Measurements from ENCODE around the gene CLSTN2.
"Not testable (repeated sequence)": the region's sequence is repeated elsewhere in the genome, so short reads cannot be mapped to it uniquely, and the experiment has no call there.

CLSTN2 gene

DNA sequence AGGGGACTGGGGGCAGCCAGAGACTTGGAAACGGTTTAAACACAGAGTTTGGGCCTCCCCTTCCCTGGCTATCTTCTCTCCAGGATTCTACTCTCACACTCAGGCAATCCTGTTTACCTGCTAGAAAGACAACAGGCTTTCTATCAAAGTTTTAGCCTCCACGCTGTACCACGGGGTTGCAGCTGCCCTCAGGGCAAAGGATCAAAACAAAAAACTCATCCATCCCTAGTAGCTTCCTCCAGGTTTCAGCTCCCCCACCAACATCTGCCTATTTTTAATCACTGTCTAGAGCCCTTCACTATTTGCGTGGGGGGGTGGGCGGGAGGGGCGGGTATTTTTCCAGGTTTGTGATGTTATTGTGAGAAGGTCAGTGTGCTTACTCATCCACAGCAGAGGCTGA, 456.1 kb downstream of the CLSTN2 start:
- DNase-seq = no peak

DNA sequence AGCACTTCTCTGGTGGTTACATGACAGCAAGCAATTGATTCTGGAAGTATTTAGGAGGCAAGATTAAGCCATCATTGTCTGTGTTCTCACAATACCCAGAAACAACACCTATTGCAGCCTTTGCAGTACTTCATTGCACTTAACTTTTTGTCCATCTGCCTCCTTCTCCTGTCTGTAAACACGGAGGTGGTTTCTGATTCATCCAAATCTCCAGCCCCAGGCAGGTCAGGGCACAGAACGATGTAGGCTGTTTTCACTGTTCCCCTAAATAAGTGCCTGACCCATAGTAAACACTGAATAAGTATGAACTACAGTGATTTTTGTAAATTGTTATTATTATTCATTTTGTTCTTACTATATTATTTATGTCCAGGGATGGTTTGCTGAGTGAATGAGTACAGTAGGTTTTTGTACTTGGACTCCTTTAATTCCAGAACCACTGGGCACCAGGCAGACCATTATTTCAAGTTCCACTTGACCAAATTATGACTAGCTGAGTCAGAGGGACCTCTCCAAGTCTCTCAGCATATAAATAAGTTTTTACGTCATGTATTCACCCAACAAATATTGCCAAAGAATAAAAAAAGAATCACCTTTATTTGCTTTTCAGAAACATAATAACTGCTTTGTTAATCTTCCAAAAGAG, 459.6 kb downstream of the CLSTN2 start:
- no peak for DNase-seq

DNA sequence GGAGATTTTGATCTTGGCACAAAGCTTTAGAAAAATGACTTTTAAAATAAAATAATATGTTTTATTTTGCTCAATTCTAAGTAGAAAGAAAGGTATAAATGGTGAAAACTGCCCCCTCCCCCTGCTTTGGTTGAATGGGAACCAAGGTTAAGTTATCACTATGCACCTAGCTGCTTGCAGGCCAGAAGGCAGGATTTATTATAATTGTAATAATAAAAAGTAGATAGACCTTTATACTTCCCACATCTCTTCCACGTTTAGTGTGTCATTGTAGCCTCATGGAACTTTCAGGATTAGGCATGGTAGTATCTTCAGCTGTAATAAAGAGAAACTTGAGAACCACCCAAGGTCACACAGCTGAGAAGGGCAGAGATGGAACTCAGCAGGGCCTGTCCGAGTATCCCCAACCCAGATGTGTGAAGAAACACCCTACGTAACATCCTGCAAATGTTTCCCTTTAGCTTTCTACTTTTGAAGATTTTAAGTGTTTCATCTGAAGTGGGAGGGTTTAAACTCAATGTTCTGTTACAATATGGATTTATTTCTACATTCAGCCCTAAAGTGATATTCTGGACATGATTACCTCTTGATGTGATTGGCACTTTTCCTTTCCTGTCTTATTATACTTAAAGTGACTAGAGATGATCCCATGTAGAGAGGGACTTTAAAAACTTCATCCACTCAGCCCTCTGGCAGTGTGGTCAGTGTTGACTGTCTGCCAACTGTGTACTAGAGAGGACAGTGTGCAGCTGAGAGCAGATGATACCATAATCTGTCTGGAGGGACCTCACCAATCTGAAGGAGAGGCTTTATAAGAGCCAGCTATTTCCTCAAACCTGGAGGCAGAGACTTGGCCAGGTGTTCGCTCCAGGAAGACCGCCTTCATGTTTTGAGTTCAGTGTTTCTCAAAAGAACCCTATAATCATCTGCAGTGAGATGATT, 460.4 kb downstream of the CLSTN2 start:
- no peak for DNase-seq

DNA sequence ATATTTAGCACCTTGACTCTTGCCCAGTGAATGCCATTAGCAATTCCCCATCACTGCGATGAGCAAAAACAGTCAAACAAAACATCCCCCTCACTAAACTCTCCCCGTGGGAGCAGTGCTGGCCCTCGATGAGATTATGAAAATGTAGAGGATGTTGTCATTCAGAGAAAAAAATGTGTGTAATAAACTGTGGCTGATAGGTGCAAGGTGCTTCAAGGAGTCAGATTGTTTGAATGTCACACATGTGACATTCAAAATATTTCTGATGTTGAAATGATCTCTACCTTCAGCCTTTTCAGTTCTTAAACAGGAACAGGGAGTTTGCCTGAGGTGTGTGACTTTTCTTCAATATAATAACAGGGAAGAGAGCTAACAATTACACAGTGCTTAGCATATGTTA, 461.1 kb downstream of the CLSTN2 start:
- DNase-seq = no peak

DNA sequence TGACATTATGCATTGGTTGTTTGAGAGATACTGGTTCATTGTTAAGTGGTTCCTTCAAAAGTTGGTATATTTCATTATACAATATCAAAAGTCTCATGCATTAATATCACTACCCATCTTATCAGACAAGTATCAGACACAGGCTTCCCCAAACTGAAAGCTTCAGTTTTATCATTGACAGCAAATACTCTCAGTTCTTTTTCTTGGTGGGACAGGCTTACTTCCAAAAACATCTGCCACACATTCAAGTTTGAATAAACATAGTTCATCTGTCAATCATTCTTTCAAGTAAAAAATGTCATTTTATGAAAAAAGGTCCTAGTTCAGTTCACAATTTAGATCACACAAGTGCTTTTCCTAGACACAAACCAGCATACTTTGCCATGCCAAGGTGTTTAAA, 462.9 kb downstream of the CLSTN2 start:
- DNase-seq = no peak

DNA sequence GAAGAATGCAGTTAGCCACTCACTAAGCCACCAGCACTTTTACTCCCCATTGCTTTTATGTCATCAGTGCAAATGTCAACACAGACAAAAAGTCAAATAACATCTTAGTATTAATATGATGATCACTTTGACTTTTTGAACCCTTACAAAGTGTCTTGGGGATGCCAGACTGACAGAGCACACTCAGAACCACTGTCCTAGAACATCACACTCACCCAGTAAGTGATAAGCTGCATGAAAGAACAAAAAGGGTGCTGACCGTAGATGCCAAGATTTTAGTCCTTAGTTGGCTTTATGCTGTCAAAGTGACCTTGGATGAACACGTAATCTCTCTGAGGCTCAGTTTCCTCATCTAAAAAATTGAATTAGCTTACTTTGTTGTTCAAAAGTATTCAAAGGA, 463.4 kb downstream of the CLSTN2 start:
- DNase-seq = no peak

DNA sequence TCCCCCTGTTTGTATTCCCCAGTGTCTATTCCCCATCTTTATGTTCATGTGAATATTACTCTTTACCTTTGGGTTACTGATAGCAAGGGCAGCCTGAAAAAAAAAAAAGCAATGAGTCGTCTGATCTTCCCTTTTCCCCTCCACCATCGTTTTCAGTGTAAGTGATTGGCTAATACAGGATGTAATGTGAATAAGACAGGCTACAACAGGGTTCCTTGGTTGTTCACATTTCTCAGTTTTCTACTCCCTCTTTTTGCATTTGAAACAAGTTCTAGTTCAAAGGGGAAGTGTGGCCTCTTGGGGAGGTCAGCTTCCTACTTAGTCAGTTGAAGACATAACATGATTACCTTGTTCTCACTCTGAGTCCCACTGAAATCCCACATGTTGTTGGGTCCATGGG, 464.9 kb downstream of the CLSTN2 start:
- DNase-seq = no peak

DNA sequence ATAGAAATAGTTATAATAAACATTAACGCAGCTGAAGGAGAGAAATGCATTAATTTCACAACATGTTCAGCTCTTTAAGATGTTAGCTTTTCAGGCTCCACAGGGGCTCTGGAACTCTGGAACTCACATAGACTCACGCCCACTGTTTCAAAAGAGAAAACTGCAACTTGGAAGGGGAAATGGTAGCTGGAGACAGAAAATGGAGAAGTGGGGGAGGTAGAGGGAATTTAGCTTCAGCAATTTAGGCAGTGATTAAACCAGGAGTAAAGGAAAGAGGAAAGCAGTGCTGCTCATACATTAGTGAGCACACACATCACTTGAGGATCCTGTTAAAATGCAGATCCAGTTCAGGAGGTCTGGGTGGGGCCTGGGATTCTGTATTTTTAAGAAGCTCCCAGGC, 468.1 kb downstream of the CLSTN2 start:
- no peak for DNase-seq

DNA sequence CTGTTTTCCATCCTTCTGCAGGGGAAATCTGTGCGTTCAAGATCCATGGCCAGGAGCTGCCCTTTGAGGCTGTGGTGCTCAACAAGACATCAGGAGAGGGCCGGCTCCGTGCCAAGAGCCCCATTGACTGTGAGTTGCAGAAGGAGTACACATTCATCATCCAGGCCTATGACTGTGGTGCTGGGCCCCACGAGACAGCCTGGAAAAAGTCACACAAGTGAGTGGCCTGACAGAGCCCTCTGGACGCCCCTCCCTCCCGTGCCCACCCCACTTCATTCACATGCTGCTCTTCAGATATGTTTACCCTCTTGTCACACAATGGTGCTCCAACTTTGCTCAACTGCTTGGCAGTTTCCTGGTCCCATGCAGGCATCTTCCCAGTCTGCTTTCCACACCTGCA, 468.6 kb downstream of the CLSTN2 start:
- no peak for DNase-seq

DNA sequence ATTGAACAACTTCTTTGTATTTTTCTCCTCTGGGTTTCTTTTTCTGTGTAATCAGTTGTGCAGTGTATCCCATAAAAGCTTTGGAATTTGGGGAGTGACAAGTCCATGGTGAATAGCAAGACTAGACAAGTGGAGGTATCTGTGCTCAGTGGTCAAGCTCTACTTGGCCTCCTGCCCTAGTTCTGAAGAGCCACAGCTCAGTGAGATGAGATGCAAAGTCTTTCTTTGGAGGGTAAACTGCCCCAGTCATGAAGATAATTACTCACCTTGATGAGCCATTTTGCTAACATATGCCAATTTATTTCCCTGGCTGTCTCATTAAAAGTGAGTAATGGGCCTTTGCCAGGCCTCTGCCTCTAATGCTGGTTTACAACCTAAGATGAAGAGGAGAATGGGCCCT, 471.7 kb downstream of the CLSTN2 start:
- no peak for DNase-seq

DNA sequence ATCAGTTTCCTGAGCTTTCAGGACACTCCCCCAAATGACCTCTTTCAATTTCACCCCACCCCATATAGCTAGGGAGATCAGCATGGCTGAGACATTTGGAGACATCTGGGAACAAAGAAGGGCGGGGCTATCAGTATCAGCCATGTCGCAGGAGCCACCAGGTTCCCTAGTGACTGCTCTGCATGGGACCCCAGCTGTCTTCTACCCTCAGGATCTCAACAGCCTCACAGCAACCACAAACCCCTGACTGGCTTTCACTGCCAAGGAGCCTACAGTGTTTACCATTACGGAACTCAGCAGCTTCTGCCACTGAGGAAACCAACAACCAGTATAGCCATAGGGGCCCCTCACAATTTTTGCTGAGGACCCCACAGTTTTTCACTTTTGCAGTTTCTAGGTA, 473.3 kb downstream of the CLSTN2 start:
- no peak for DNase-seq

DNA sequence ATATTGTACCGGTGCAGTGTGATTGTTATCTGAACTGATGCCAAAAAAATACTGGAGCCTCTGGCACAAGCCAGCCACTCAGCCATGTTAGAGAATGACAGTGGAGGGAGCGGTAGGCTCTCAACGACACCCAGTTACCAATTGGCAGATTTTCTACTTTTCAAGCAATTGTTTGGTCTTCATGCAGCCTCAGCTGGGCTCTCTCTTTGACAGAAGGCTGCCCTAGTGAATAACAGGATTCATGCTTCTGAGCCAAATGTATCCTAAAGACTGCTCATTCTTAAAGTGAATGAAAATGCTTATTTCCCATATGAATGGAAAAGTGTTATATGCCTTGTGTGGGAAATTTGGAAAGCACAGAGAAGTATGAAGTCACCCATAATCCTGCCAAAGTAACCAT, 481.7 kb downstream of the CLSTN2 start:
- DNase-seq = no peak

DNA sequence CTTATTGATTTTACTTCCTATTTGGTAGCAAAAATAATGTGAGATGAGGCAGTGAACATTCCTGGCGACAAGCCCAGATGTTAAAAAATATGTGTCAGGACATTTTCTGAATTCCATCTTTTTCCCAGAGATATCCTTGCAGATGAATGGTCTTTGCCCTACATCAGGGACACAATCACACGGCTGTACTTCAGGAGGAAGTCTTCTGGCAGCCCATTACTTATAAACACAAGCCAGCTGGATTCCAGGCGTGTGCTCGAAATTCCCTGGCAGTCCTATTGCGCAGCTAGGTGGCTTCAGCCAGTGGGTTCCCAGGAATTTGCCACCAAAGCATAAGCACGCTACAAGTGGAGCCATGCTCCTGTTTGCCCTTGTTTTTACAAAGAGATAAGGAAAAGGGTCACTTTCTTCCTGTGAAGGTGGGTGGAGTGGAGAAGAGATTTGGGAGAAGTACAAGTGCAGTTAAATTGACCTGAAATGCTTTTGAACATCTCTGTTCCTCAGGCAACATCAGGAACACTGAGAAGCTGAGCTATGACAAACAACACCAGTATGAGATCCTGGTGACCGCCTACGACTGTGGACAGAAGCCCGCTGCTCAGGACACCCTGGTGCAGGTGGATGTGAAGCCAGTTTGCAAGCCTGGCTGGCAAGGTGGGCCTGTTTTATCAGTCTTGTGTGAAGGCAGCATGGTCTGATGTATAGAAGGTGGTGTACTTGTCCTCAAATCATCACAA, 485.8 kb downstream of the CLSTN2 start:
- no peak for DNase-seq

DNA sequence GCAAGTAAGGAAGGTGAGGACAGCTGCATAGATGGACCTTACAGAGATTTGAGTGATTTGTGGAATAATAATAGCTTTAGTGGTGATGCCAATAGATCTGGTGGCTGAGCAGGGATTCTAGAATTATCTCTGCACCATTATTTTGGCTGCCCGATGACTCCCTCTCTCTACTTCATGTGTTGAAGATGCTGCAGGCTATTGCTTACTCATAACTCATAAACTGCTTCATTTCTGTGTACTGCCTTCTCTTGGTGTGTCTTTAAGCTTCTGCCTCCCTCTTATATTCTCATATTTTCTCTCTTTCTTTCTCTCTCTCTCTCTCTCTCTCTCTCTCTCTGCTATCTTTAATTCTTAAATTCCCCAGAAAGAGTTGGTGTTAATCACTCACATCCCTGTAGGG, 486.9 kb downstream of the CLSTN2 start:
- no peak for DNase-seq

DNA sequence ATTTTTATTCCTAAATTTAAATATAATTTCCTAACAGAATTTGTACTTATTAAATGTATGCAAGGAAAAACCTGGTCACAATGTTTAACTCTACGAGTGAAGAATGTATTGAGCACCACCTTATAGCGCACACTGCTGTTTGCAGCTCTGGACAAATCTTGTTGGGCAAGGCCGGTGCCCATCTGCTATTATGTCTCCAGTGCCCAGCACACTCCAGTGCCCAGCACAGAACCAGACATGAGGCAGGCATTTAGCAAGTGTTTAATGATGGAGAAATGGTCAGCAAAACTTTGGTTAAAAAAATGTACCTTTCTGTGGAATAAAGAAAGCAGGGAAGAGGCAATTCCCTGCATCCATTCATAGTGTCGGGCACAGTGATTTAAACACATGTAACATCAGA, 488.2 kb downstream of the CLSTN2 start:
- no peak for DNase-seq

DNA sequence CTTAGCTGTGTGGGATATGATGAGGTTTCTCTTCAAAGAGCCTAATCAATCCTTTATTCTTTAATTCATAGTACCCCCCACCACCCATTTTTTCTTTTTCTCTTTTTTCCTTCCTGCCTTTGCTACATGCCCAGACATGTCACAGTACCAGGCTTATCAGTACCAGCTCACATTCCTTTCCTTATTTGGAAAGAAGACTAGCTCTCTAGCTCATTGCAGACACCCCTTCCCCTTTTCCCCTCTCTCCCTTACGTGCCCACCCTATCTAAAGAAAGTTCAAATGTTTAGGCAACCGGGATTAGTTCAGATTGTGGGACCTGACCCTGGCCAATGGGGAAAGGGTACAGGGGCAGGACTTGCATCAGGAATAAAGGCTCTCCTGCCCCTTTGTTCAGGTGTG, 488.6 kb downstream of the CLSTN2 start:
- DNase-seq = not testable (repeated sequence)

DNA sequence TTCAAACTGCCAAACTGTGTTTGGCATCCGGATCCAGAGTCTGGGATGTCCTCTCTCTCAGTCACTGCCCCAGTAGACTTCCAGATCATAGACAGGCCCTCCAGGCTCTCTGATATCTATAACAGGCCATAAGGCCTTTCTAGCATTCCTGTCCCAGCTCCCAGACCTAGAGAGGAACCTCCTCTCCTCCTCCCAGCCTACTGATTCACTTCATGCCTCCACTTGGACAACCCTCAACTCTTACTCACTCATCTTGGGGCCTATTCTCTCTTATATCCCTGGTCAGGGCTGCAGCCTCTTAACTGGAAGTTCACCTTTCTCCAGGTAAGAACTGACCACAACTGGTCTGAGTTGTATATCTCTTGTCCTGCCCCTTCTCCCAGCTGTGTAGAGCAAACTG, 489.2 kb downstream of the CLSTN2 start:
- no peak for DNase-seq

DNA sequence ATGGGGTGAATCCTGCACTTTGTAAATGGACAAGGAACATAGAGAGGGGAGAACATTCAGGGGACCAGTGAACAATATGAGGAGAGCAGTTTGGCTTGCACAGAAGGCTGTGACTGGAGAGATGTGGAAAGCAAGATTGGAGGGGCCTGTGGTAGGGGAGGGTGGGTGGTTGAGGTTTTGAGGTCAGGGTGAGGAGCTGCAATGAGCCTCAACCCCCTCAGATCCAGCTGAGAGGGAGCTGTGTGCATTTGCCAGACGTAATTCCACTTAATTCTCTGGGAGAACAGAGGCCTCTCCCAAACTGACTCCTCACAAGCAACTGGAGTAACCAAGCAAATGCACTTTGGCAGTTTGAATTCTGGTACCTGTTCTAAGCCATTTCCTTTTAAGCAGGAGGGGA, 489.7 kb downstream of the CLSTN2 start:
- DNase-seq = no peak

DNA sequence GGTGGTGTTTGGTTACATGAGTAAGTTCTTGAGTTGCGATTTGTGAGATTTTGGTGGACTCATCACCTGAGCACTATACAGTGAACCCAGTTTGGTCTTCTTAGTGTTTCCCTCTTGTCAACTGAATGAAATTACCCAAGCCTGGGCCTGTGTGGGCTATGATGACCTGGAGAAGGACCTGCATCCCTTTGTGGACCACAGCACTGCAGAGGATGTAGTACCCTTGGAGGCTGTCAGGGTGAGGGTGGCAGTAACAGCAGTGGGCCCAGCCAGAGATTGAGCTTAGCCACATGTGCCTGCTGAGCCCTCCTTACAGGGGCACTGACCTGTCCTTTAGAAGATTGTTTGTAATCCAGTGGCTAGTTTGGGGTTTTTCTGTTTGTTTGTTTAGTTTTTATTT, 492.8 kb downstream of the CLSTN2 start:
- no peak for DNase-seq

DNA sequence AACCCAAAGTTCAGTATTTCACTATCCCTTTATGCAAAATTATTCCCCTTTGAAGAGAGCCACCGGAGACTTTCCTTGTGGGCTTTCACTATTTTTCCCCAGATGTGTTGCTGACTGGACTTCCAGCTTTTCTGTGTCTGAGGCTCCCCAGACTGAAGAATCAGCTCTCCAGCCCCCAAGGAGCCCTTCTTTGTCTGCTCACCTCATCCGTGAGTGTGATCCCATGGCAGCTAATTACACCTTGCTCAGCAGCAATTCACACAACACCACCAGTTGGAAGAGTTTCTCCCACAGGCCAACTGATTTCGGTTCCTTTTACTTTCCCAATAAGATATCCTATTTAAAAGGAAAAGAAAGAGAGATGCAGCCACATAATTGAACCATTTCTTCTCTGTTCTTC, 493.4 kb downstream of the CLSTN2 start:
- no peak for DNase-seq

DNA sequence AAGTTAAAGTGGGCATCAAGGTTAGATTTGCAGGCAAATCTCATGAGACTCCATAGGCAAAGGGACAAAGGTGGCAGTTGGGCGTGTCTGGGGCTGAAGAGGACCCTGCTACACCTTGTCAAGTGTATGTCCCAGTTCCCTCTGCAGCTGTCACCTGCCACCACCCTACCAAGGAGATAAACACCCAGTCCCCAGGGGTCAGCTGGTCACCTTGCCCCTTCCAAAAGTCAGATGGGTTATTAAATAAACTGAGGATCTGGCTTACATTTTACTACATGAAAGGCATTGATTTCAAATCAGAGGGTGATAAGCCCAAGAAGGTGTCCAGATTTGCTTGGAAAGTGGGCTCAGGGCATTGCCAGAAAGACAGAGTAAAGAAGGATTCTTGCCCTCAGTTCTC, 494.8 kb downstream of the CLSTN2 start:
- DNase-seq = no peak

DNA sequence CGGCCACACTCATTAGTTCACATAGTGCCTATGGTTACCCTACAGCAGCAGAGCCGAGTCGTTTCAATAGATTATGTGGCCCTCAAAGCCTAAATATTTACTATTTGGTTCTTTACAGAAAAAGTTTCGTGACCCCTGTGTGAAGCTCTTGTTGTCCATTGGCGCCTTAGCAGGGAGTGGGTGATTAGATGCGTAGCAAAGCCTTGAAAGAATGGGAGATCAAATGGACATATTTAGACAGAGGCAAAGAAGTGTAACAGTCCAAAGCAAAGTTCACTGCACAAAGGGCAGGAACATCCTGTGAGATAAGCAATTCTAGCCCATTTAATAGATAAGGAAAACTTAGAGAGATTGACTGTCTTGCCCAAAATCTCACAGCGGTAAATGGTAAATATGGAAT, 495.5 kb downstream of the CLSTN2 start:
- DNase-seq = no peak

DNA sequence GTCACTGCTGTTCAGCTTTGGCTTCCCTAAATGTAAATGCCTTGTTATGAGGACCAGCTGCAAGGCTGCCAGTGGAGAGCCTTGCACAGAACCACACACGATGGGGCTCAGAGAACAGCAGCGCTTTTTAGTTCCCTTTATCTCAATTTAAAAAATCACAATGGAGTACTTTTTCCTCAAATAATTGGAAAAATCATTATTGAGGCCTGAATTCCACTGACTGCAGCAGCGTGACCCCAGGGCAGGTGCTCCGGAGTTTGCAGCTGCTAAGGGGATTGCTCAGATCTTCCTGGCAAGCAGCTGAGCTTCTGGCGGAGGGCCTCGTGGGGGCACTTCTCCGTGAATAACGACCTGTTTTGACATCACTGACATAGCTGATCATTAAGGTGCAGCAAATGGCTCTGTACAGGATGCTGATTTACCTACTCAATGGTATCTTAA, 497.3 kb downstream of the CLSTN2 start:
- DNase-seq = no peak

DNA sequence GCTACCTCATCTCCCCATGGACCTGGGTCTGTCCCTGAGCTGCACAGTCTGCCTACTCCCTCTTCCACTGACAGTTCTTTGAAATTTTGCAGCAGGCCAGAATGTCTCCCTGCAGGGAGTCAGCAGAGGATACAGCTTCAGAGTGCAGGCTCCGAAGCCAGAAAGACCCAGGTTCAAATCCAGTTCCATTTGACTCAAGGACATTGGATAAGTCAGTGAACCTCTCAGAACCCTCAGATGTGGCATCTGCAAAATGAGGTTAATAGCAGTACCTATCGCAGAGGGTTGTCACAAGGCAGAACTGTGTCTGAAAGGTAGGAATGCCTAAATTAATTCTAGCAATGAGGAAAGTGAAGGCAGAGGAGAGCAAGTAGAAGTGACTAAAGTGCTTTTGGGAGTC, 498.4 kb downstream of the CLSTN2 start:
- DNase-seq = no peak

Measured in activated CD4-positive, alpha-beta T cell treated with anti-CD3 and anti-CD28 coated beads, Interleukin-2, amount 50 U/mL, for 1 hour (primary cell).